ENCODE results near the gene LRSAM1. TPM values are rescaled to one million over a fixed set of nuclear protein-coding genes. Genes with fewer than 3 reads are reported as not detected.

The LRSAM1 gene
- polyA plus RNA-seq, 1 donor (not counting 4 experiments of a cell fraction or from before 2014, with no cell fraction given), result 5.2 TPM

GRCh38 chr9:127428348-127428747 is 23.0 kb upstream of the LRSAM1 start:
- DNase-seq (ENCODE audit: low read depth, low spot score) (no peak), FAIRE-seq (no peak)
- TF ChIP-seq EZH2 (IDR thresholded peaks at IDR 0.05; ENCODE audit: low read length) (no peak), CTCF (optimal IDR thresholded peaks at IDR 0.05 in 1 of 3, IDR thresholded peaks at IDR 0.05 in 1 of 3, conservative IDR thresholded peaks at IDR 0.05 in 1 of 3; ENCODE audit: extremely low read depth in 1 of 3, insufficient read depth in 2 of 3, low read length in 3 of 3) (no peak)
- Histone ChIP-seq H3K4me2 (ENCODE audit: control insufficient read depth, extremely low read depth, insufficient read depth, low read depth, low read length) (no peak overlapping the region), H3K9me3 (ENCODE audit: control insufficient read depth, low read depth, low read length) (no peaks in the 10 kb centered on the region), H4K20me1 (ENCODE audit: control insufficient read depth, extremely low read depth, insufficient read depth, low read length) (peaks cover 3% of the 10 kb centered on the region), H3K27me3 (ENCODE audit: control insufficient read depth, extremely low read depth, insufficient read depth, low read length) (no peaks in the 10 kb centered on the region), H3K36me3 (ENCODE audit: control insufficient read depth in 2 of 2, extremely low read depth in 1 of 2, insufficient read depth in 2 of 2, low read length in 2 of 2) (peaks cover 16 to 20% of the 10 kb centered on the region in 2 experiments), H3K27ac (ENCODE audit: control insufficient read depth, insufficient read depth, low read length) (no peak overlapping the region), H3K4me1 (ENCODE audit: control insufficient read depth, extremely low read depth, insufficient read depth, low read length) (peaks cover 16% of the 10 kb centered on the region), H3K79me2 (ENCODE audit: control insufficient read depth, insufficient read depth, low read length) (peaks cover 53% of the 10 kb centered on the region), H3K9ac (ENCODE audit: control insufficient read depth, extremely low read depth, insufficient read depth, low read length) (no peak overlapping the region), H2AFZ (ENCODE audit: control insufficient read depth, low read length) (no peak overlapping the region), H3K4me3 (ENCODE audit: control insufficient read depth in 2 of 3, extremely low read depth in 1 of 3, insufficient read depth in 2 of 3, low read depth in 1 of 3, low read length in 3 of 3) (no peak overlapping the region), H3K9me1 (ENCODE audit: control insufficient read depth, extremely low read depth, insufficient read depth, low read length) (no peaks in the 10 kb centered on the region)
- dilution Hi-C loops (cut with MboI; ENCODE audit: extremely low pct_ligation_motif_present, low sequenced_read_pairs), result no loop called here

GRCh38 chr9:127430415-127430814 is 20.9 kb upstream of the LRSAM1 start:
- Histone ChIP-seq H2AFZ (ENCODE audit: control insufficient read depth, low read length) (no peak overlapping the region), H3K9ac (ENCODE audit: control insufficient read depth, extremely low read depth, insufficient read depth, low read length) (no peak overlapping the region), H3K4me1 (ENCODE audit: control insufficient read depth, extremely low read depth, insufficient read depth, low read length) (peaks cover 11% of the 10 kb centered on the region), H3K36me3 (ENCODE audit: control insufficient read depth in 2 of 2, extremely low read depth in 1 of 2, insufficient read depth in 2 of 2, low read length in 2 of 2) (peaks cover 30 to 36% of the 10 kb centered on the region in 2 experiments), H3K9me1 (ENCODE audit: control insufficient read depth, extremely low read depth, insufficient read depth, low read length) (peaks cover 2% of the 10 kb centered on the region), H3K27me3 (ENCODE audit: control insufficient read depth, extremely low read depth, insufficient read depth, low read length) (no peaks in the 10 kb centered on the region), H3K9me3 (ENCODE audit: control insufficient read depth, low read depth, low read length) (no peaks in the 10 kb centered on the region), H3K4me2 (ENCODE audit: control insufficient read depth, extremely low read depth, insufficient read depth, low read depth, low read length) (no peak overlapping the region), H3K27ac (ENCODE audit: control insufficient read depth, insufficient read depth, low read length) (no peak overlapping the region), H3K4me3 (ENCODE audit: control insufficient read depth in 2 of 3, extremely low read depth in 1 of 3, insufficient read depth in 2 of 3, low read depth in 1 of 3, low read length in 3 of 3) (no peak overlapping the region), H3K79me2 (ENCODE audit: control insufficient read depth, insufficient read depth, low read length) (peaks cover 42% of the 10 kb centered on the region), H4K20me1 (ENCODE audit: control insufficient read depth, extremely low read depth, insufficient read depth, low read length) (peaks cover 3% of the 10 kb centered on the region)
- TF ChIP-seq CTCF (optimal IDR thresholded peaks at IDR 0.05 in 1 of 3, IDR thresholded peaks at IDR 0.05 in 1 of 3, conservative IDR thresholded peaks at IDR 0.05 in 1 of 3; ENCODE audit: extremely low read depth in 1 of 3, insufficient read depth in 2 of 3, low read length in 3 of 3) (no peak), EZH2 (IDR thresholded peaks at IDR 0.05; ENCODE audit: low read length) (no peak)
- dilution Hi-C loops (cut with MboI; ENCODE audit: extremely low pct_ligation_motif_present, low sequenced_read_pairs), result no loop called here
- DNase-seq (ENCODE audit: low read depth, low spot score), result no peak
- FAIRE-seq, result no peak
